Measurements from ENCODE around the gene PDF.
"Not testable (repeated sequence)": the region's sequence is repeated elsewhere in the genome, so short reads cannot be mapped to it uniquely, and the experiment has no call there.

Gene PDF

GRCh38 chr16:69314534-69314933, 15.9 kb downstream of the PDF start:
- no peak for DNase-seq

DNA sequence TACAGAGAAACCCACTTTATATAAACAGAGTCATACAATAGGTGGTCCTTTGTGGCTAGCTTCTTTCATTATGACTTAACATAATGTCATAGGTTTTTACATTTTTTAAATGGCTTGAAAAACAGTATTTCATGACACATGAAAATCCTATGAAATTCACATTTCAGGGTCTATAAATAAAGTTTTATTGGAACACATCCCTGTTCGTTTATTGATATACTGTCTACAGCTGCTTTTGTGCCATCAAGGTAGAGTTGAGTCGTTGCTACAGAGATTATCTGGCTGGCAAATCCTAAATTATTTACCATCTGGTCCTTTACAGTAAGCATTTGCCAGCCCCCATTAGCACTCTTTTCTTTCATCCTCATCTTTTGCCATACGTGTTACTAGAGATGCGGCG, 16.9 kb downstream of the PDF start:
- DNase-seq: no peak

- DNase-seq: no peak
Observed at GRCh38 chr16:69311533-69312387, 18.6 kb downstream of the PDF start.

GRCh38 chr16:69310653-69311532, 19.5 kb downstream of the PDF start, which contains the start of gene VPS4A:
VPS4A (plus strand) TSS chr16:69311350; CDS start chr16:69311512, 162 bp downstream.
- DNase-seq: peak; percentile 96

DNA sequence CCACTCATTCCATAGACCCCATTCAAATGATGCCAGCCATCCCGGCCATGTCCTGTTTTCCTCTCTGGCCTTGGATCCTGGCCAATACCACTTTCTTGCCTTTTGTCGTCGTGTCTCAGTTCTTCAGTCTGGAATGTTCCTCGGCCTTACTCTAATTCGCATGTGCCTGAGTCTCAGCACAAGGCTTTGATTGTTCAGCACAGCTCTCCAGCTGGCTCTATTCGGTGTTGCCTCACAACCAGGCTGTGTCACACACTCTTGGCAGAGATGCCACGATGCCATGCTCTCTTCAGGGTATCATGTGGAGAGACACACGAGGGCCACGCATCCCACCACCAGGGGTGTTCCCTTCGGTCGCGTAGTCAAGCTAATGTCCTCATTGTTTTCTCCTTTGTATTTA, 21.1 kb downstream of the PDF start:
- no peak for DNase-seq

- no peak for DNase-seq
Observed at GRCh38 chr16:69307856-69308255, 22.5 kb downstream of the PDF start.

- DNase-seq: no peak
Observed at GRCh38 chr16:69307091-69307490, 23.3 kb downstream of the PDF start.

- DNase-seq: no peak
Observed at GRCh38 chr16:69306031-69306430, 24.4 kb downstream of the PDF start.

DNA sequence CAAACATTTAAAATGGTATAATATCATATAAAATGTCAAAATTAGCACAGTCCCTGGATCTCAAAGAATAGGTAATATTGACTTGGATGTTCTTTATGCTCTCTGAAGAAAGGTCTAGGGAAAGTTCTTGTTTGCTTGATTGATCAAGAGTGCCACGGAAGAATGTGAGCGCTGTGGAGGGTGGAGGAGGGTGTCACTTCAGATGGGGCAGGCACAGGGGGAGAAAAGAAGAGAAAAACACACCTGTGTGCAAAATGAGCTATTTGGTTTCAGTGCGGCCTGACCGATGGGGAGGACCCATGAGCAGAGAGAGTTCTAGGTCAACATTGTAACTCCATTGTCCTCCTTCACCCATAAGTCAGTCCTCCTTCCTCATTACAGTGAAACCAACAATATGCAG, 28.1 kb downstream of the PDF start:
- DNase-seq: no peak

DNA sequence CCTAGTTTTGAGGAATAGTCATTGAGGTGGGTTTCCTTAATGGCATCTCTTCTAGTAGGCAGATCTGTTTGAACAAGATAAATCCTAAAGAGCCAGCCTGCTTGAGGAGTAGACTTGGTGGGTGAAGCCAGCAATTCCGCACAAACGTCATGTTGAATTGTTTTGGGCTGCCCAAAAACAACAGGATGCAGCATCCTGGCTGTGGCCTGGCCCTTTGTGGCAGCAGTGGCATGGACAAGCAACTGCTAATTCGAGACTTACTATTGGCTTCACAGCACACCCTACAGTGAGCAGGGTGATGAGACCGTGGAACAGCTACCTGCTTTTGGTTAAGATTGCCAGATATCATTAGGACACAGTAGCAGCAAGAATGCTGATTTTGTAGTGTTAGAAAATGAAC, 28.5 kb downstream of the PDF start:
- no peak for DNase-seq

DNA sequence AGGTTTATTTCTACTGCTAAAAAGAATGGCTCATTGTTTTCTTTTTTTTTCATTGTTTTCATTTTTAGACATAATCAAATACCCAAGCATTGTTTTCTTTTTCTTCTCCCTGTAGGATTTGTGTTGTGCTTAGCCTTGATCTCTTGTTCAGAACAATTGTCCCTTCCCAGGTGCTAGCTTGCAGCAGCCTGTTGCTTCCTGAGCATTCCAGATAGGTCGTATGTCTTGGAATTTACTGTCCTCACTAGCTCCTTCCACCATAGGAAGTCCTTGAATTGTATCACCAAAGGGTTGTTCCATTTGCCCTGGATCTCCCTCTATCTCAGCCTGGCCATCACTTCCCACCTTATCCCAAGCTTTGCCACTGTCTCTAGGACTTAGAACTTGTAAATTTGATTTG, 29.2 kb downstream of the PDF start:
- DNase-seq: no peak

DNA sequence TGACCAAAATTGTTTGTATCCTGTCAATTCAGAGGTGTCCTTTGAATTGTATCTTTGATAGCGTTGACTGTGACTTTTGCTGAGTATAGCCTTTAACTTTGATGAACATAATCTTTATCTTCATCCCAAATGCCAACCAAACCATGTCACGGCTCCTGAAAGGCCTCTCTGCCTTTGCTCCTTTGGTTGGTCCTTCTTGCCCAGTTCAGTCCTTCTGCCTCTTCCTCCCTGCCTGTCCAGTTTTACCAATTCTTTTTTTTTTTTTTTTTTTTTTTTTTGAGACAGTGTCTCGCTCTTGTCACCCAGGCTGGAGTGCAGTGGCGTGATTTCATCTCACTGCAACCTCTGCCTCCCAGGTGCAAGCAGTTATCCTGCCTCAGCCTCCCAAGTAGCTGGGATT, 32.1 kb downstream of the PDF start:
- no peak for DNase-seq

GRCh38 chr16:69296771-69297170, 33.6 kb downstream of the PDF start:
- DNase-seq: not testable (repeated sequence)

DNA sequence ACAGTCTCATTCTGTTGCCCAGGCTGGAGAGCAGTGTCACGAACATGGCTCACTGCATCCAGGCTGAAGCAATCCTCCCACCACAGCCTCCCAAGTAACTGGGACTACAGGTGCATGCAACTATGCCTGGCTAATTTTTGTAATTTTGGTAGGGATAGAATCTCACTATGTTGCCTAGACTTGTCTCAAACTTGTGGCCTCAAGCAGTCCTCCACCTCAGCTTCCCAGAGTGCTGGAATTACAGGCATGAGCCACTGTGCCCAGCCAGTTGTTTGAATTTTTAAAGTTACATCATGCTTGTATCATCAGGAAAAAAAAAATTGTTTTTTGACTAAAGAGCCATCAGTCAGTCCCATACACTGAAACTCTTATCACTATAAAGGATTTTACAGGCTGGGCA, 36.3 kb downstream of the PDF start:
- peak; percentile 24 for DNase-seq

DNA sequence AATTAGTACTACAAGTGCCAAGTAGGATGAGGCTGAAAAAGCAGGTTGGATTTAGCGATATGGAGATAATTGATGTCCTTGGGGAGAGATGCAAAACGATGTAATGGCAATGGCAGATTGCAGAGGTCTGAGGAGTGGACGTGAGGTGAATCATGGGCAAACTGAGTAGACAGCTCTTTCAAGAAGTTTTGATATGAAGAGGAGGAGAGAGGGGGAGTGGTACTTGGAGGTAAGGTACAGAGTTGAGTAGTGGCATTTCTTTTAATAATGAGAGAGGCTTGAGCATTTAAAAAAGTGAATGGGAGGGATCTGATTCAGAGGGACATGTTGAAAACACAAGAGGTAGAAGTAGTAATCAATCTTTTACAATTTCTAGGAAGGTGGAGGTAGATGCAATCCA, 37.0 kb downstream of the PDF start:
- peak; percentile 21 for DNase-seq

DNA sequence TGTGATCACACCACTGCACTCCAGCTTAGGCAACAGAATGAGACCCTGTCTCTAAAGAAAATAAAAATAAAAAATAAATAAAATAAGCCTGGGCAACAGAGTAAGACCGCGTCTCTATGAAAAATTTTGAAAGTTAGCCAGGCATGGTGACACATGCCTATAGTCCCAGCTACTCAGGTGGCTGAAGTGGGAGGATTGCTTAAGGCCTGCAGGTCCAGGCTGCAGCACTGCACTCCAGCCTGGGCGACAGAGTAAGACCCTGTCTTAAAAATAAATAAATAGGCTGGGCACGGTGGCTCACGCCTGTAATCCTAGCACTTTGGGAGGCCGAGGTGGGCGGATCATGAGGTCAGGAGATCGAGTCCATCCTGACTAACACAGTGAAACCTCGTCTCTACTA, 38.7 kb downstream of the PDF start:
- not testable (repeated sequence) for DNase-seq

DNA sequence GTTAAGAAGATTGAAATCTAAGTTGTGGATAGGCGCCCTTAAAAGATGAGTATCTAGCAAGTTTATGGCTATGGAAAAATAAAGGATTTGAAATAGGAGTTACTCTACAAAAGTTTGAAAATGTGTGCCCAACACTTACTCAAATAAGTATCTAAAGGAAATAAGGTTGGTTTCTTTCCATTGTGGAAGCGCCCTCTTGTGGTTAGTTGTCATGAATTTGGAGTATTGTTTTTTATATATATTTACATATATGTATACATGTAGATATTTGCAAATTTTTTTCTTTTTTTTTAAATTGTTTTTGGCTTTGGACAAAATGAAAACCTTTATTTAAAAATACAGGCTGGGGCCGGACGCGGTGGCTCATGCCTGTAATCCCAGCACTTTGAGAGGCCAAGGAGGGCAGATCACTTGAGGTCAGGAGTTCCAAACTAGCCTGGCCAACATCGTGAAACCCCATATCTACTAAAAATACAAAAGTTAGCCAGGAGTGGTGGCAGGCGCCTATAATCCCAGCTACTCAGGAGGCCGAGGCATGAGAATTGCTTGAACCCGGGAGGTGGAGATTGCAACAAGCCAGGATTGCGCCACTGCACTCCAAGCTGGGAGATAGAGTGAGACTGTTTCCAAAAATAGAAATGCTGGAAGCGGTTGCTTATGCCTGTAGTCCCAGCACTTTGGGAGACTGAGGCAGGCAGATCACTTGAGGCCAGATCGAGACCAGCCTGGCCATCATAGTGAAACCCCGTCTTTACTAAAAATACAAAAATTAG, 43.3 kb downstream of the PDF start:
- peak; percentile 71 for DNase-seq

DNA sequence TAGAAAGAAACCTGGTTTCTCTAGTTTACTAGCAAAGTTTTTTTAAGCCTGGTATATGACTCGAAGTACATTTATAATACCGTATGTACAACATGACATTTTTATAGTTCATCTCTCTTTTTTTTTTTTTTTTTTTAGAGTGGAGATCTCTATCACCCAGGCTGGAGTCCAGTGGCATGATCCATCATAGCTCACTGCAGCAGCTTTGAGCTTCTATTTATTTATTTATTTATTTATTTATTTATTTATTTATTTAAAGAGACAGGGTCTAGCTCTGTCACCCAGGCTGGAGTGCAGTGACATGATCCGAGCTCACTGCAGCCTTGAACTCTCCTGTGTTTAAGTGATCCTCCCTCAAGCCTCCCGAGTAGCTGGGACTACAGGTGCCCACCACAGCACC, 45.1 kb downstream of the PDF start:
- no peak for DNase-seq

DNA sequence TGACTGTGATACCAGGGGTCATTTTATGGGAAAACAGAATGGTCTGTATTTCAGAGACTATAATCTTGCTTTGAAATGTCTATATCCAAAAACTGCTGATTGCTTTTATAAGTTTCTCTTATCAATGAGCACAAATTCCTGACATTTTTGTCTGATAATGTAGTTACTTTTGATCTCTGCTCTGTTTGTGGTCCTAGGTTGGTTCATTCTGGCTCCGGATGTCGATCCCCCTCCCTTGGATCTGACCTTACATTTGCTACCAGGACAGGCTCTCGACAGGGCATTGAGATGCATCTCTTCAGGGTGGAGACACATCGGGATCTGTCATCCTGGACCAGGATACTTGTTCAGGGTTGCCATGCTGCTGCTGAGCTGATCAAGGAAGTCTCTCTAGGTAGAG, 46.5 kb downstream of the PDF start:
- no peak for DNase-seq

DNA sequence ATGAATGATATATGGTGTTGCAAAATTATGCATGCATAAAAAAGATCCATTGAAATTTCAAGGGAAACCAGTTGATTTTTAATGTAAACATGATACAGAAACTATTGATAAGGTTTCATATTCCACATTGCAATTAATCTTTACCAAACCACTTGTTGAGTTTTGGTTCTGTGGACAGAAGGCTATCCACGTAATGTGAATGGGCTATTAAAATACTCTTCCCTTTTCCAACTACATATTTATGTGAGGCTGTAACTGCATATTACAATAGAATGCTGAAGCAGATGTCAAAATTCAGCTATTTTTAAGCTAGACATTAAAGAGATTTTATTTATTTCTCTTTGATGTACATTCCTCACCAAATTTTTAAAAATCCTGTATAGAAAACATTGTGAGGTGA, 53.0 kb downstream of the PDF start:
- peak; percentile 77 for DNase-seq
